T-cell (primary cell): ENCODE measurements around the gene TPP1. TPM values are rescaled to one million over a fixed set of nuclear protein-coding genes. Genes with fewer than 3 reads are reported as not detected.

Experiments
- ATAC-seq, 4 experiments: fragments of 200-7000 bp in 3 of 4; fragments of 150-1000 bp in 1 of 4; cut with Tn5 transposase; replicated peaks in 1 of 4; 1 replicate in 3 of 4; 2 replicates in 1 of 4; pipeline ENCODE4 v1.10.0; 2021; ENCODE audit warnings: moderate library complexity in 3 of 4, mild to moderate bottlenecking in 2 of 4, moderate number of reproducible peaks in 1 of 4
- CTCF ChIA-PET, 2 donors: fragments of 300-600 bp; sonication (Branson Sonifier 250); formaldehyde crosslinking; loops; one replicate each; lab custom pipeline; 2022; ENCODE audit warnings: antibody characterized with exemption in 2 of 2; lab: Charles Lee
- POLR2A ChIA-PET, 2 donors: fragments of 300-600 bp; sonication (Branson Sonifier 250); formaldehyde crosslinking; loops; one replicate each; lab custom pipeline; 2022; ENCODE audit warnings: antibody characterized with exemption in 2 of 2; lab: Charles Lee
- DNase-seq, 35 experiments: peaks; one replicate each; pipeline versions ENCODE4 v3.0.0 to v3.0.0-alpha.2; 2013 to 2023
- H3K27ac ChIP-seq: one replicate; pipeline ENCODE4 v1.5.1; 2013; ENCODE audit warnings: low read length
- H3K27me3 ChIP-seq, 2 experiments: replicated peaks in 1 of 2; 1 replicate in 1 of 2; 2 replicates in 1 of 2; pipeline versions ENCODE4 v1.6.1 to v1.7.0; 2013; ENCODE audit warnings: low read length in 1 of 2, mixed read lengths in 1 of 2; ENCODE audit not compliant: control insufficient read depth in 2 of 2, insufficient read depth in 2 of 2; ENCODE audit errors: extremely low read depth in 1 of 2
- H3K36me3 ChIP-seq, 2 donors: 1 replicate in 1 of 2; 2 replicates in 1 of 2; pipeline versions ENCODE4 v1.6.1 to v1.7.0; 2013; ENCODE audit warnings: low read length in 1 of 2; ENCODE audit not compliant: control insufficient read depth in 2 of 2, insufficient read depth in 1 of 2; ENCODE audit errors: extremely low read depth in 1 of 2
- H3K4me1 ChIP-seq, 2 experiments: 1 replicate in 1 of 2; 2 replicates in 1 of 2; pipeline versions ENCODE4 v1.6.1 to v1.7.0; 2013; ENCODE audit warnings: low read length in 2 of 2, mixed read lengths in 1 of 2; ENCODE audit not compliant: insufficient read depth in 2 of 2, control insufficient read depth in 1 of 2; ENCODE audit errors: extremely low read depth in 1 of 2
- H3K4me3 ChIP-seq, 2 donors: 1 replicate in 1 of 2; 2 replicates in 1 of 2; pipeline versions ENCODE4 v1.5.1 to v1.7.0; 2013; ENCODE audit warnings: mild to moderate bottlenecking in 2 of 2, low read length in 1 of 2, moderate library complexity in 1 of 2; ENCODE audit not compliant: control insufficient read depth in 1 of 2; ENCODE audit errors: extremely low read depth in 1 of 2
- H3K9me3 ChIP-seq: 2 replicates; pipeline ENCODE4 v1.7.0; 2013
- H3K27ac Mint-ChIP-seq, 2 donors: one replicate each; pipeline ENCODE4 v1.8.0; 2020 to 2021; ENCODE audit warnings: mild to moderate bottlenecking in 2 of 2, mixed read lengths in 2 of 2
- H3K27me3 Mint-ChIP-seq, 2 donors: one replicate each; pipeline ENCODE4 v1.8.0; 2021 to 2022; ENCODE audit warnings: mixed read lengths in 2 of 2
- H3K36me3 Mint-ChIP-seq: one replicate; pipeline ENCODE4 v1.8.0; 2021; ENCODE audit warnings: mixed read lengths
- H3K4me1 Mint-ChIP-seq, 3 donors: one replicate each; pipeline ENCODE4 v1.8.0; 2020 to 2022; ENCODE audit warnings: mixed read lengths in 3 of 3, mild to moderate bottlenecking in 1 of 3
- H3K4me3 Mint-ChIP-seq, 3 donors: one replicate each; pipeline ENCODE4 v1.8.0; 2020 to 2022; ENCODE audit warnings: mild to moderate bottlenecking in 3 of 3, mixed read lengths in 3 of 3, moderate library complexity in 3 of 3
- H3K9me3 Mint-ChIP-seq, 3 donors: one replicate each; pipeline ENCODE4 v1.8.0; 2020 to 2022; ENCODE audit warnings: mixed read lengths in 3 of 3
- WGBS: methylation state at CpG from one replicate; pipeline ENCODE4 v1.1.5; 2013; ENCODE audit warnings: missing lambda C conversion rate; ENCODE audit not compliant: insufficient coverage; 5-methylcytosine and 5-hydroxymethylcytosine counted together
- total RNA-seq, 35 experiments: library from RNA in 6 of 35; stranded (reverse) in 6 of 35; fragments of 120-200 nt in 1 of 35; gene quantifications; one replicate each; pipeline versions ENCODE4 v1.2.1 to v1.2.4 and lab custom pipeline; 2013 to 2026

TPP1 gene
- total RNA-seq, 5 donors from 2014 or later (not counting 1 experiment from before 2014, with no cell fraction given), result 67.4 to 168 (median 132) TPM

GRCh38 chr11:6566704-6567370 lies 52.4 kb downstream of the TPP1 start:
- Mint-ChIP-seq H3K4me1 (peaks cover 0 to 7% (median 0%) of the 10 kb centered on the region in 3 donors), H3K27me3 (no peaks in the 10 kb centered on the region), H3K36me3 (peaks cover 30% of the 10 kb centered on the region), H3K4me3 (no peak overlapping the region), H3K27ac (no peak overlapping the region), H3K9me3 (no peaks in the 10 kb centered on the region)
- DNase-seq (no peak), ATAC-seq (no peak)
- Histone ChIP-seq H3K36me3 (peaks cover 0 to 13% of the 10 kb centered on the region in 2 donors), H3K9me3 (no peaks in the 10 kb centered on the region), H3K27me3 (no peaks in the 10 kb centered on the region), H3K27ac (no peak overlapping the region), H3K4me1 (no peaks in the 10 kb centered on the region), H3K4me3 (no peak overlapping the region)
- ChIA-PET POLR2A (interaction anchor here in 1 of 2 donors (0.6 kb wide), 1 partner anchor 14 kb away, joined by 3 read pairs; no protein-coding TSS in a partner anchor), CTCF (interaction anchor here in 1 of 2 donors (0.8 kb wide), 1 partner anchor 36 kb away, joined by 4 read pairs; no protein-coding TSS in a partner anchor)
- 88% methylated on average over 13 of the region's 13 CpGs for WGBS

- Histone ChIP-seq H3K27me3 (no peaks in the 10 kb centered on the region), H3K9me3 (no peaks in the 10 kb centered on the region), H3K4me1 (no peaks in the 10 kb centered on the region), H3K36me3 (peaks cover 0 to 13% of the 10 kb centered on the region in 2 donors), H3K27ac (no peak overlapping the region), H3K4me3 (no peak overlapping the region)
- CTCF ChIA-PET, result interaction anchor here in 1 of 2 donors (0.8 kb wide), 1 partner anchor 36 kb away, joined by 4 read pairs; no protein-coding TSS in a partner anchor
- H3K4me3 Mint-ChIP-seq, result no peak overlapping the region
- peaks cover 0 to 12% (median 0%) of the 10 kb centered on the region in 3 donors for H3K4me1 Mint-ChIP-seq
- H3K9me3 Mint-ChIP-seq, result no peaks in the 10 kb centered on the region
- ATAC-seq, result no peak
- POLR2A ChIA-PET, result interaction anchor here in 1 of 2 donors (0.6 kb wide), 1 partner anchor 13 kb away, joined by 3 read pairs; no protein-coding TSS in a partner anchor
- H3K36me3 Mint-ChIP-seq, result peaks cover 32% of the 10 kb centered on the region
- 93% methylated on average over 3 of the region's 5 CpGs for WGBS
- no peak overlapping the region for H3K27ac Mint-ChIP-seq
- no peak for DNase-seq
- H3K27me3 Mint-ChIP-seq, result no peaks in the 10 kb centered on the region
These were observed 53.1 kb downstream of the TPP1 start for GRCh38 chr11:6565988-6566703.

- ATAC-seq (no peak), DNase-seq (no peak)
- no peak overlapping the region for H3K4me3 ChIP-seq
- H3K27ac Mint-ChIP-seq, result no peak overlapping the region
- CTCF ChIA-PET, result no interaction called here
- POLR2A ChIA-PET, result no interaction called here
- no peak overlapping the region for H3K4me3 Mint-ChIP-seq
- no peaks in the 10 kb centered on the region for H3K27me3 ChIP-seq
- H3K27ac ChIP-seq, result no peak overlapping the region
- H3K4me1 ChIP-seq, result no peaks in the 10 kb centered on the region
- peaks cover 34% of the 10 kb centered on the region for H3K36me3 Mint-ChIP-seq
- H3K36me3 ChIP-seq, result peaks cover 0 to 13% of the 10 kb centered on the region in 2 donors
- H3K4me1 Mint-ChIP-seq, result peaks cover 0 to 12% (median 0%) of the 10 kb centered on the region in 3 donors
- no peaks in the 10 kb centered on the region for H3K27me3 Mint-ChIP-seq
- H3K9me3 ChIP-seq, result no peaks in the 10 kb centered on the region
- no CpG with 5 or more reads among the region's 2 CpGs for WGBS
- H3K9me3 Mint-ChIP-seq, result no peaks in the 10 kb centered on the region
These were observed 53.9 kb downstream of the TPP1 start for GRCh38 chr11:6565325-6565724.

- Mint-ChIP-seq H3K27ac (no peak overlapping the region), H3K4me3 (no peak overlapping the region), H3K27me3 (no peaks in the 10 kb centered on the region), H3K36me3 (peaks cover 39% of the 10 kb centered on the region), H3K4me1 (peaks cover 0 to 12% (median 0%) of the 10 kb centered on the region in 3 donors), H3K9me3 (no peaks in the 10 kb centered on the region)
- 98% methylated on average over 10 of the region's 10 CpGs for WGBS
- ChIA-PET CTCF (no interaction called here), POLR2A (no interaction called here)
- no peak overlapping the region for H3K27ac ChIP-seq
- H3K36me3 ChIP-seq, result peaks cover 0 to 9% of the 10 kb centered on the region in 2 donors
- H3K4me1 ChIP-seq, result no peaks in the 10 kb centered on the region
- ATAC-seq (no peak), DNase-seq (no peak)
- H3K4me3 ChIP-seq, result no peak overlapping the region
- H3K9me3 ChIP-seq, result no peaks in the 10 kb centered on the region
- no peaks in the 10 kb centered on the region for H3K27me3 ChIP-seq
These were observed 55.6 kb downstream of the TPP1 start for GRCh38 chr11:6563667-6564066.

- Histone ChIP-seq H3K4me1 (no peaks in the 10 kb centered on the region), H3K27me3 (no peaks in the 10 kb centered on the region), H3K27ac (no peak overlapping the region), H3K9me3 (no peaks in the 10 kb centered on the region), H3K4me3 (no peak overlapping the region), H3K36me3 (peaks cover 0 to 8% of the 10 kb centered on the region in 2 donors)
- WGBS, result 95% methylated on average over 3 of the region's 4 CpGs
- Mint-ChIP-seq H3K36me3 (peaks cover 39% of the 10 kb centered on the region), H3K4me1 (peaks cover 0 to 12% (median 0%) of the 10 kb centered on the region in 3 donors), H3K4me3 (no peak overlapping the region), H3K9me3 (no peaks in the 10 kb centered on the region), H3K27ac (no peak overlapping the region), H3K27me3 (no peaks in the 10 kb centered on the region)
- ATAC-seq, result no peak
- ChIA-PET POLR2A (no interaction called here), CTCF (no interaction called here)
- no peak for DNase-seq
These were observed 56.1 kb downstream of the TPP1 start for GRCh38 chr11:6563121-6563619.
